ENCODE data around the gene COBL.

The COBL gene

DNA sequence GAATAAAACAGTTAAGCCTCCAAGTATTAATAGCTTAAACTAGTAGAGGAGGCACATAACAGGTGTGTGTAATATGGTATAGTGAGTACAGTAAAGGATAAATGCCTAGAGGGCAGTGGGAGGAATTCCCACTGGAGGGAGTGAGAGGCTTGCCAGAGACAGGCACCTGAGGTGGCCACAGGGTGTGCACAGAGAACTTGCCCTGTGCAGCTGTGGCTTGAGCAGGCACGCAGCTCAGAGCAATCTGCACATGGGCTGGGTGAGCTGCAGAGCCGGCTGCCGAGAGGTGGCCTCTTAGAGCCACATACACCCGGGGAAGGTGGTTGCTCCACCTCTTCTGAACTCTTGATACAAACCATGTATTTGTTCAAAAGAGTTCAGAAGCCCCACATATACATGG is 237.1 kb downstream of the COBL start:
- TF ChIP-seq, protein P1, sequence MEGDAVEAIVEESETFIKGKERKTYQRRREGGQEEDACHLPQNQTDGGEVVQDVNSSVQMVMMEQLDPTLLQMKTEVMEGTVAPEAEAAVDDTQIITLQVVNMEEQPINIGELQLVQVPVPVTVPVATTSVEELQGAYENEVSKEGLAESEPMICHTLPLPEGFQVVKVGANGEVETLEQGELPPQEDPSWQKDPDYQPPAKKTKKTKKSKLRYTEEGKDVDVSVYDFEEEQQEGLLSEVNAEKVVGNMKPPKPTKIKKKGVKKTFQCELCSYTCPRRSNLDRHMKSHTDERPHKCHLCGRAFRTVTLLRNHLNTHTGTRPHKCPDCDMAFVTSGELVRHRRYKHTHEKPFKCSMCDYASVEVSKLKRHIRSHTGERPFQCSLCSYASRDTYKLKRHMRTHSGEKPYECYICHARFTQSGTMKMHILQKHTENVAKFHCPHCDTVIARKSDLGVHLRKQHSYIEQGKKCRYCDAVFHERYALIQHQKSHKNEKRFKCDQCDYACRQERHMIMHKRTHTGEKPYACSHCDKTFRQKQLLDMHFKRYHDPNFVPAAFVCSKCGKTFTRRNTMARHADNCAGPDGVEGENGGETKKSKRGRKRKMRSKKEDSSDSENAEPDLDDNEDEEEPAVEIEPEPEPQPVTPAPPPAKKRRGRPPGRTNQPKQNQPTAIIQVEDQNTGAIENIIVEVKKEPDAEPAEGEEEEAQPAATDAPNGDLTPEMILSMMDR (IDR thresholded peaks at IDR 0.05): no peak

GRCh38 chr7:51078653-51079052 is 238.0 kb downstream of the COBL start:
- TF ChIP-seq, protein P1 (IDR thresholded peaks at IDR 0.05): no peak

- TF ChIP-seq, protein P1 (IDR thresholded peaks at IDR 0.05): no peak
Observed at GRCh38 chr7:51077987-51078370, 238.6 kb downstream of the COBL start.

DNA sequence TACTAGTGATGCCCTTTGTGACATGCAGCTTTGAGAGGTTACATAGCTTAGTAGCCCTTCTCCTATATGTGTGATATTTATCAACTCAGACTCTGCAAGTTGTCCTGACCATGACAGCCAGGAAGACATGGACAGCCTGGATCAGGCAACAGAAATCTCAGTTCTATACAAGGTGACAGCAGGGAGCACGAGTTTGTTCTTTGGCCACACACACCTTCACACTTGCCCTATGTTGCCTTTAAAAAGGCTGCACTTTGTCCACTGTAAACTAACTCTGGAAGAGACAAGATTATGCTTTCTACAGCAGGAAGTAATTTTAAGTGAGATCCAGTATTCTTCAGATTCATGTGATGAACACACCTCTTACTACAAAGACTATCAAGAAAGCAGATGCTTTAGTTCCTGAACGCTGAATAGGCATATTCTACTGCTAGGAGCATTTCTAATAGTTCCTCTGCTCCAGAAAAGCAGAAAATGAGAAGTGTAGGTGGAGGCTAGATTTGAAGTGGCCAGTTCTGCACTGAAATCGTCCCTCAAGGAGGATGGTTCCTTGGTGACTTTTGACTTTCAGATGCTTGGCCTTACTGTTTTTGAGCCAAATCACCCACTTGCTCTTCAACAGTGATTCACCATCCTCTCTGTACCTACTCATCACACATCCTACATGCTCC is 239.2 kb downstream of the COBL start:
- TF ChIP-seq, protein P1 (IDR thresholded peaks at IDR 0.05): no peak

GRCh38 chr7:51075681-51076580 is 240.7 kb downstream of the COBL start:
- TF ChIP-seq, protein P1 (IDR thresholded peaks at IDR 0.05): no peak

- TF ChIP-seq, protein P1 (IDR thresholded peaks at IDR 0.05): no peak
Observed at GRCh38 chr7:51073171-51073570, 243.4 kb downstream of the COBL start.

GRCh38 chr7:51072281-51072680 is 244.3 kb downstream of the COBL start:
- TF ChIP-seq, protein P1 (IDR thresholded peaks at IDR 0.05): no peak

Measured in LNCAP (cell line).